Activated CD4-positive, alpha-beta T cell treated with anti-CD3 and anti-CD28 coated beads for 4 hours (primary cell): Measurements from ENCODE around the gene TMEM242.

Experiments used
- DNase-seq, 2 donors: peaks; one replicate each; pipeline ENCODE4 v3.0.0-alpha.2; 2020

Gene TMEM242

DNA sequence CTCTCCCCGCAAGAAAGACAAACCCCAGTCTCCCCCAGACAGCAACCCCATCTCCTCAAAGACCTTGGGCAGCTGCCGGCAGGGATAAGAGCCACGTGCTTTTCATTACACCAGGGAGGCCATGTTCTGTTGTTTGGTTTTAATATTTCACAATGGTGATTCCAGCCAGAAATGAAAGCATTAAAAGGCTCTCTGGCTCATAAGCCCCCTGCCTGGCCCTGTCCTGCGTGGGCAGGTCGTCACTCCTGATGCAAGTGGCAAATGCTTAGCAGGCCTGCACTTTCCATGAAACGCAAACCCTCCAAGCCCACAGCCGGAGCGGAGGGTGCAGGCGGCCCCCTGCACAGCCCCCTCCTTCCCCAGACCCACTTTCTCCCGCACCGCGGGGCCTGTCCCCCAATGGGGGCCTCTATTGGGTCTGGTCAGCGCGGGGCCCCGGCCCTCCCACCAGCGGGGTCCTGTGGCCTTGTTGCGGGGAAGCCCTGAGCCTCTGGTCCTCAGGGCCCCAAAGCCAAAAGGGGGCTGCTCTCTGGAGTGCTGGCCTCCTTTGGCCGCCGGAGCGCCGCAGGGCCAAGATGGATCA lies 77.2 kb downstream of the TMEM242 start:
- no peak for DNase-seq

DNA sequence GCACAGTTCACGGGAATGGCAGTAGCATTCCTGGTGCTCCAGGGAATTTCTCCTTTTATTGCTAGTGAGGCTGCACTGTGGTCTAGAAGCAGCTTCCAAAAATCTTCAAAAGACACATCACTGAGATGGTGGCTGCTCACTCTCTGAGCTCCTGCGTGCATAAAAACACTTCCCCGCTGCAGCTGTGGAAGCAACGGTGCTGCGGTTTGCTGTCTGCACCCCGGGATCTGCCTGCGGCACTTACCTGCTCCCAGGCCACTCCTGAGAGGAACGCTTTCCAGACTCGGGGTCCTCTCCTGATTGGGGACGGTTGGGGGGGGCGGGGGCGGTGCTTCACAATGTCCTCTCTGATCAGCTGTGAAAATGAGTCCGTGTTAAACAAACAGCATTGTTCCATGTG lies 77.9 kb downstream of the TMEM242 start:
- no peak for DNase-seq

DNA sequence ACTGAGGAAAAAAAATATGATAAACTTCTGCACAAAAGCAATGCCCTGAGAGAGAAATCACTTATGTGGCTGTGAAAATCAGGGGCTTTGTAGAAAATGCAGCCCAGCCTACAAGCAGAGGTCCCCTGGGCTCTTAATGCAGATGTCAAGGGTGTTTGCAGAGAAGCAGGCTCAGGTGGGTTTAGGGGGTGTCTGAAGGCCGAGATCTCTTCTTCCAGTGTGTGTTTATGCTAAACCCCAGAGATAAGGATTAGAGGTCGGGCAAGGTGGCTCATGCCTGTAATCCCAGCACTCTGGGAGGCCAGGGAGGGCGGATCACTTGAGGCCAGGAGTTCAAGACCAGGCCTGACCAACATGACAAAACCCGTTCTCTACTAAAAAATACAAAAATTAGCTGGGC lies 78.5 kb downstream of the TMEM242 start:
- no peak for DNase-seq

DNA sequence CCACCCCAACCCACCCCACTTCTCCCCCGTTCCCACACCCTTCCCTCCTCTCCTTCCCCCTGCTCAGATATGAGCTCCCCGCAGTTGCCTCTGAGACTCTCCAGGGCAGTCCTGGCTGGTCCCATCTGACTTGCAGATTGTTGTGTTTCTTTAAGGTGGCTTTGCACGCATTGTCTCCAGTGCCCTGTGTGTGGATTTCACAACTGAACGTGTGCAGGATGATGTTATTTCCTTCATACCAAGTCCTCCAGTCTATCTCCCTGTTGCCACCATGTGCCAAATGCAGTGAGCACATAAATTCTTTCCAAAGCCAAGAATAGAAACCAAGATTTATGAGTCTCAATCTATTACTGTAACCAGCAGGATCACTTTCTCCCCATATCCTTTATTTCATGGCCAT lies 79.1 kb downstream of the TMEM242 start:
- DNase-seq, result no peak

DNA sequence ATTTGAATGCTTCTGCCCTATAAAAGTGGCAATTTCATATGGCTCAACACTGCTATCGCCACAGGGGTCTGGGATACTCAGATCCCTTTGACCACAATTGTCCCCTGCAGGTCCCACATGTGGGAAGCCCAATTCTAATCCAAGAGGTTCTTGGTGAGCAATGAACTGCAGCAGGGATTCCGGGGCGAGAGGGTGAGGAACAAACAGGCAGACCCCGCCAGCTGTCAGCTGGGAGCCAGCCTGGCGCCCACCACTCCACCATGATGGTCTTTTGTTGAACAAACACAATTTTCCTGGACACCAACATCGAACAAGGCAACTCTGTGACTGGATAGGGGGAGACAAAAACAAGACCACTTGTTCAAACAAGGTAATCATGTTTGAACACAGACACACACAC lies 80.5 kb downstream of the TMEM242 start:
- no peak for DNase-seq

DNA sequence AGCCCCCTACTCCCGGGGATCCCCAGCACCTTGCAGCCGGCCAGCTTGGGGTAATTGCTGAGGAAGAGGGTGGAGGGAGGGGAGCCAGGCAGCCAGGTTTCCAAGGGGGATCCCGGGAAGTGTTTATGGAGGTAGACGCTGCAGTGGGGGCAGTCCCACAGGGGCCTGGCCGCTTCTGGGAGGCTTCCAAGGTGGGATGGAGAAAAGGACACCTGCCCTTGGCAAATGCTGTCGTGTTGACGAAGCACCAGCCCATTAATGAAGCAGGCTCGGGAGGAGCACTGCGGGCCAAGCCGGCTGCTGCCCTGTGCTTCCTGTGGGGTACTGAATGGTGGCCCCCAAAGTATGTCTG lies 82.4 kb downstream of the TMEM242 start:
- no peak for DNase-seq

DNA sequence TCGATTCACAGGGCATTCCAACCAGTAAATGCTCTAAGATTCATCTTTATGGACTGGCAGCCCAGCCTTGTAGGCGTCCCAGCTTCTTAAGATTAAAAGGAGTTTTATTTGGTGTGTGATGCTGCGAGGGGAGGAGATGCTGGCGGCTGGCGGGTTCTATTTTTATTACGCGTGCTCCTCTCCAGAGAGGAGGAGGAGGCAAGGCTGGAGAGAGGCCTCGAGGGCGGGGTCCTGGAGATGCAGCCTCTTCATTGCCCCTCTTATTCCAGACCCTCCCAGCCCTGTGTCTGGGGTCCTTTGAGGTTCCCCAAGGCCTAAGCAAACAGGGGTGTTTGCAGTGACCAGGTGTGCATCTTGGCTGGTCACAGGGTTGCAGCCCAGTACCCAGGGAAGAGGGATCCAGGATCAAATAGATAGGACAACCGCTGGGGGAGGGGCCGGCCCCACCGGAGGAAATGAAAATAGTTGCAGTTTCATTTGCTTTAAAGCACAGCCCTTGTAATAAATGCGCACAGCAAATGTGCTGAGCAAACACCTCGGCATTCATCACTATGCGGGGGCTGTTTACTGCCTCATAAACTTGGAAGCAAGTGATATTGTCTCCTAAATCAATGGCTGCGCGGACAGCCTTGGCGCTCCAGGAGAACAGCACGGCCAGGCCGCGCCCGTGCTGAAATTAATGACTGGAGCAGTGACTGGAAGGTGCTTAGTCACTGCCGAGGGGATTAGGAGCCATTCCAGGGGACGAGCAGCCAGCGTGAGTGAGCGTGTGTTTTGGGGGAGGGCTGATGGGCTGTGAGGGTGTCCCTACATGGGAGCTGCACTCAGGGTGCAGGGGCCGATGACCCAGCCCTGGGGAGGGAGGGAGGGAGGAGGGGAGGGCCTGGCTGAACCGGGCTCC lies 83.0 kb downstream of the TMEM242 start:
- DNase-seq, result no peak

DNA sequence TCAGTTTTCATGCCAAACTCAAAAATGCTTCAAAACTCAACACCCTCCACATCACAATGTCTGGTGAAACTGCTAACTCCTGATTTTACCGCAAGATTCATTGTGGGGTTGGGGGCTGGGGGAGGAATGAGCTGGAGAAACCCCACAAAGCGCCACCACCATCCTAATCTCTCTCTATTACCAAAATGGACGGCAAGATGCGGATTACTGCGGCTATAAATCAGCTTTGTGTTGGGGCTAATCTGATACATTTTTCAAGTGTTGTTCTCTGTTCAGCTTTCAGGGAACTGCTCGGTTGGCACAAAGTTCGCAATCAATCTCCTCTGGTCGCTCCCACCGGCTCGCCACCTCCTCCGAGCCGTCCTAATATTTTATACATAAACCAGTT lies 83.7 kb downstream of the TMEM242 start:
- DNase-seq, result no peak
